IMR-90 (cell line): ENCODE data around the gene FAM162A. TPM values are rescaled to one million over a fixed set of nuclear protein-coding genes. Genes with fewer than 3 reads are reported as not detected.

Experiments used
- ATAC-seq: fragments of 200-7000 bp; cut with Tn5 transposase; 2 replicates; pipeline ENCODE4 v1.9.1; 2020; ENCODE audit warnings: low read depth, mild to moderate bottlenecking, moderate library complexity
- BruUV-seq: library from RNA; stranded (reverse); fragments of 400-500 nt; replicated peaks from 2 replicates; lab custom pipeline; 2021; lab: Mats Ljungman, UMichigan
- CTCF ChIA-PET: fragments of 300-600 bp; formaldehyde crosslinking; extraction: SDS; loops from one replicate; lab custom pipeline; 2021; ENCODE audit warnings: antibody characterized with exemption; lab: Yijun Ruan, JAX
- POLR2A ChIA-PET: fragments of 300-600 bp; sonication (Branson Sonifier 250); formaldehyde crosslinking; loops from one replicate; lab custom pipeline; 2022; ENCODE audit warnings: antibody characterized with exemption; ENCODE audit not compliant: unreplicated experiment; lab: Charles Lee
- DNase-seq: peaks from one replicate; pipeline ENCODE4 v3.0.0; 2013
- H2AFZ ChIP-seq: replicated peaks from 2 replicates; pipeline ENCODE3; 2013; ENCODE audit warnings: low read length, mild to moderate bottlenecking; ENCODE audit not compliant: poor library complexity
- H2AK5ac ChIP-seq: 2 replicates; pipeline ENCODE4 v1.6.1; 2013; ENCODE audit warnings: low read depth, low read length, inconsistent platforms
- H2AK9ac ChIP-seq: replicated peaks from 2 replicates; pipeline ENCODE3; 2013; ENCODE audit warnings: mild to moderate bottlenecking, low read depth, low read length, moderate library complexity; ENCODE audit not compliant: poor library complexity
- H2BK120ac ChIP-seq: 2 replicates; pipeline ENCODE4 v1.6.1; 2013; ENCODE audit warnings: low read depth, low read length, inconsistent platforms
- H2BK15ac ChIP-seq: 3 replicates; pipeline ENCODE4 v1.6.1; 2013; ENCODE audit warnings: low read depth, low read length, inconsistent platforms
- H2BK20ac ChIP-seq: 2 replicates; pipeline ENCODE4 v1.6.1; 2013; ENCODE audit warnings: low read depth, mild to moderate bottlenecking, inconsistent platforms, low read length, moderate library complexity
- H2BK5ac ChIP-seq: 2 replicates; pipeline ENCODE4 v1.6.1; 2013; ENCODE audit warnings: mild to moderate bottlenecking, low read depth, low read length, inconsistent platforms; ENCODE audit not compliant: poor library complexity, severe bottlenecking
- H3K14ac ChIP-seq: replicated peaks from 2 replicates; pipeline ENCODE4 v1.6.1; 2013; ENCODE audit warnings: low read depth, low read length, inconsistent platforms
- H3K18ac ChIP-seq: 2 replicates; pipeline ENCODE4 v1.6.1; 2013; ENCODE audit warnings: low read depth, low read length, control low read depth
- H3K23ac ChIP-seq: 2 replicates; pipeline ENCODE4 v1.6.1; 2013; ENCODE audit warnings: low read depth, low read length, inconsistent platforms
- H3K27ac ChIP-seq: 2 replicates; pipeline ENCODE4 v1.5.1; 2013; ENCODE audit warnings: mild to moderate bottlenecking, control low read depth, low read length; ENCODE audit not compliant: insufficient read depth
- H3K27me3 ChIP-seq: 2 replicates; pipeline ENCODE4 v1.6.1; 2013; ENCODE audit warnings: low read length; ENCODE audit not compliant: control insufficient read depth, insufficient read depth
- H3K36me3 ChIP-seq: 2 replicates; pipeline ENCODE4 v1.6.1; 2013; ENCODE audit warnings: low read length, mixed read lengths; ENCODE audit not compliant: control insufficient read depth, insufficient read depth
- H3K4ac ChIP-seq: 2 replicates; pipeline ENCODE4 v1.6.1; 2013; ENCODE audit warnings: low read depth, low read length, inconsistent platforms
- H3K4me1 ChIP-seq: 2 replicates; pipeline ENCODE4 v1.6.1; 2013; ENCODE audit warnings: low read length, mixed read lengths; ENCODE audit not compliant: control insufficient read depth, insufficient read depth
- H3K4me2 ChIP-seq: 2 replicates; pipeline ENCODE4 v1.6.1; 2013; ENCODE audit warnings: low read depth, mild to moderate bottlenecking, control low read depth, low read length, moderate library complexity
- H3K4me3 ChIP-seq: 2 replicates; pipeline ENCODE4 v1.5.1; 2013; ENCODE audit warnings: low read depth, mild to moderate bottlenecking, control low read depth, low read length, moderate library complexity; ENCODE audit not compliant: insufficient read depth
- H3K56ac ChIP-seq: 2 replicates; pipeline ENCODE4 v1.6.1; 2013; ENCODE audit warnings: low read length, inconsistent platforms; ENCODE audit not compliant: insufficient read depth; ENCODE audit errors: extremely low read depth
- H3K79me1 ChIP-seq, 2 experiments: 2 replicates each; pipeline ENCODE4 v1.6.1; 2013; ENCODE audit warnings: low read length in 2 of 2, inconsistent platforms in 1 of 2, low read depth in 1 of 2
- H3K9ac ChIP-seq: 2 replicates; pipeline ENCODE4 v1.6.1; 2013; ENCODE audit warnings: low read depth, low read length, control low read depth
- H3K9me1 ChIP-seq: 2 replicates; pipeline ENCODE4 v1.6.1; 2013; ENCODE audit warnings: low read length, inconsistent platforms; ENCODE audit not compliant: insufficient read depth
- H3K9me3 ChIP-seq: 2 replicates; pipeline ENCODE4 v1.6.1; 2013; ENCODE audit warnings: low read length; ENCODE audit not compliant: control insufficient read depth, insufficient read depth
- H4K20me1 ChIP-seq: 2 replicates; pipeline ENCODE4 v1.6.1; 2013; ENCODE audit warnings: low read length, inconsistent platforms; ENCODE audit not compliant: insufficient read depth
- H4K5ac ChIP-seq: 2 replicates; pipeline ENCODE4 v1.6.1; 2013; ENCODE audit warnings: mild to moderate bottlenecking, low read depth, low read length, control low read depth
- H4K8ac ChIP-seq, 2 experiments: 2 replicates each; pipeline ENCODE4 v1.6.1; 2013; ENCODE audit warnings: low read depth in 2 of 2, low read length in 2 of 2, control low read depth in 1 of 2, inconsistent platforms in 1 of 2
- H4K91ac ChIP-seq: 2 replicates; pipeline ENCODE4 v1.6.1; 2013; ENCODE audit warnings: low read depth, low read length, inconsistent platforms; ENCODE audit not compliant: insufficient read depth
- CEBPB ChIP-seq: IDR thresholded peaks from 2 replicates; pipeline ENCODE4 v1.6.1; 2012; ENCODE audit warnings: low read depth, low read length, improper control_type of control experiment
- NFE2L2 ChIP-seq: fragments of 150-350 bp; IDR thresholded peaks from 2 replicates; pipeline ENCODE4 v1.6.1; 2016; ENCODE audit warnings: low read depth, mild to moderate bottlenecking, low read length
- POLR2A ChIP-seq: IDR thresholded peaks from 2 replicates; pipeline ENCODE4 v1.6.1; 2012; ENCODE audit warnings: mild to moderate bottlenecking, low read depth, low read length
- RAD21 ChIP-seq: IDR thresholded peaks from 2 replicates; pipeline ENCODE4 v1.6.1; 2012; ENCODE audit warnings: low read length, improper control_type of control experiment
- SMC3 ChIP-seq: fragments of 150-350 bp; IDR thresholded peaks from 2 replicates; pipeline ENCODE4 v1.6.1; 2016; ENCODE audit warnings: low read depth, mild to moderate bottlenecking, antibody characterized with exemption, low read length, moderate library complexity
- WGBS, 2 experiments: methylation state at CpG; one replicate each; pipeline versions ENCODE4 v1.1.5 to v1.1.7; 2013; ENCODE audit warnings: missing lambda C conversion rate in 2 of 2; ENCODE audit not compliant: insufficient read length in 1 of 2; ENCODE audit errors: extremely low coverage in 2 of 2; 5-methylcytosine and 5-hydroxymethylcytosine counted together
- dilution Hi-C: fragments of 300-500 bp; cut with HindIII; formaldehyde crosslinking; loops from one replicate; pipeline ENCODE4 v1.14.3; 2018; ENCODE audit warnings: low sequenced_read_pairs; ENCODE audit not compliant: unreplicated experiment
- in situ Hi-C: fragments of 300-500 bp; cut with MboI; formaldehyde crosslinking; loops from 3 replicates; pipeline ENCODE4 v1.14.3; 2019; ENCODE audit warnings: low sequenced_read_pairs, inconsistent platforms, mixed read lengths
- intact Hi-C: fragments of 100-400 bp; cut with micrococcal nuclease; formaldehyde crosslinking; loops from 2 replicates; pipeline ENCODE4 v1.10.0; 2022
- polyA plus RNA-seq, 3 experiments: library from polyadenylated mRNA; depleted of rRNA; stranded (reverse); fragments of >200 nt; gene quantifications; 2 replicates each; pipeline ENCODE4 v1.2.3, GENCODE V29; 2012; ENCODE audit warnings: low replicate concordance in 1 of 3
- total RNA-seq: library from RNA; depleted of rRNA; stranded (reverse); fragments of >200 nt; gene quantifications from 2 replicates; pipeline ENCODE4 v1.2.3, GENCODE V29; 2012
- TF ChIP-seq, protein P1 (sequence below): conservative IDR thresholded peaks from 2 replicates; pipeline ENCODE4 v1.5.1; 2012; ENCODE audit warnings: mild to moderate bottlenecking, low read depth, low read length, improper control_type of control experiment

Gene FAM162A
- total and polyA plus RNA-seq, 2 of the 4 experiments (the other 2 are of a cell fraction), result 33.9 to 66.8 TPM

DNA sequence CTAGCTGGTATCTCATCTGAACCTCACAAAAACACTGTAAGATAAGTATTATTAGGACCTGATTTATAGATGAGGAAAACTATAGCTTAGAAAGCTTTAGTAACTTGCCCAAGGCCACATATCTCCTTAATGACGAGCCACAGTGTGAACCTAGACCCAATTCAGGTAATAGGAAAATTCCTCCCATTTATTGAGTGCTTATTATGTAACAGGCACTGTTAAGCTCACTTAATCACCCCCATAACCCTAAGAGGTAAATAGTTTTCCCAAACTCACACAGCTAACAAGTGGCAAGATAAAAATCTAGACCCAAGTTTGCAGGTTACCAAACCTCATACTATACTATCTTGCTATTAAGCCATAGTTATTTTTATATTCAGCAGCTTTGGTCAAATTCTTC is 24.0 kb downstream of the FAM162A start:
- Histone ChIP-seq H3K4me3 (no peak overlapping the region), H3K4me1 (no peaks in the 10 kb centered on the region), H3K9ac (no peak overlapping the region), H4K91ac (no peak overlapping the region), H3K56ac (no peak overlapping the region), H3K14ac (no peak overlapping the region), H4K20me1 (no peaks in the 10 kb centered on the region), H2AFZ (no peak overlapping the region), H3K23ac (no peak overlapping the region), H2AK9ac (no peak overlapping the region), H3K9me1 (no peaks in the 10 kb centered on the region), H3K4me2 (no peak overlapping the region), H3K18ac (no peak overlapping the region), H4K8ac (no peak overlapping the region), H3K9me3 (no peaks in the 10 kb centered on the region), H2BK15ac (no peak overlapping the region), H3K27me3 (no peaks in the 10 kb centered on the region), H2BK20ac (no peak overlapping the region), H3K36me3 (peaks cover 15% of the 10 kb centered on the region), H3K79me1 (peaks cover 3 to 10% of the 10 kb centered on the region in 2 experiments; a peak in 3 of 4 replicates), H2AK5ac (no peak overlapping the region), H4K5ac (no peak overlapping the region), H3K4ac (no peak overlapping the region), H2BK5ac (no peak overlapping the region), H3K27ac (no peak overlapping the region), H2BK120ac (no peak overlapping the region)
- ATAC-seq, result no peak
- DNase-seq, result no peak
- BruUV-seq, result no TSS peak
- ChIA-PET POLR2A (interaction anchor here (0.5 kb wide), 1 partner anchor 59 kb away, joined by 4 read pairs; no protein-coding TSS in a partner anchor), CTCF (interaction anchor here (0.8 kb wide), 1 partner anchor 24 kb away, joined by 4 read pairs; the partner anchor contains the start of gene FAM162A)
- dilution Hi-C loops (no loop called here), intact Hi-C loops (no loop called here), in situ Hi-C loops (no loop called here)
- WGBS, 2 experiments, result no CpG with 5 or more reads among the region's 1 CpG
- no peak for TF ChIP-seq RAD21
- TF ChIP-seq POLR2A, result no peak
- TF ChIP-seq SMC3, result no peak
- TF ChIP-seq, protein P1, sequence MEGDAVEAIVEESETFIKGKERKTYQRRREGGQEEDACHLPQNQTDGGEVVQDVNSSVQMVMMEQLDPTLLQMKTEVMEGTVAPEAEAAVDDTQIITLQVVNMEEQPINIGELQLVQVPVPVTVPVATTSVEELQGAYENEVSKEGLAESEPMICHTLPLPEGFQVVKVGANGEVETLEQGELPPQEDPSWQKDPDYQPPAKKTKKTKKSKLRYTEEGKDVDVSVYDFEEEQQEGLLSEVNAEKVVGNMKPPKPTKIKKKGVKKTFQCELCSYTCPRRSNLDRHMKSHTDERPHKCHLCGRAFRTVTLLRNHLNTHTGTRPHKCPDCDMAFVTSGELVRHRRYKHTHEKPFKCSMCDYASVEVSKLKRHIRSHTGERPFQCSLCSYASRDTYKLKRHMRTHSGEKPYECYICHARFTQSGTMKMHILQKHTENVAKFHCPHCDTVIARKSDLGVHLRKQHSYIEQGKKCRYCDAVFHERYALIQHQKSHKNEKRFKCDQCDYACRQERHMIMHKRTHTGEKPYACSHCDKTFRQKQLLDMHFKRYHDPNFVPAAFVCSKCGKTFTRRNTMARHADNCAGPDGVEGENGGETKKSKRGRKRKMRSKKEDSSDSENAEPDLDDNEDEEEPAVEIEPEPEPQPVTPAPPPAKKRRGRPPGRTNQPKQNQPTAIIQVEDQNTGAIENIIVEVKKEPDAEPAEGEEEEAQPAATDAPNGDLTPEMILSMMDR, result no peak
- TF ChIP-seq NFE2L2, result no peak
- TF ChIP-seq CEBPB, result no peak
